Heart right ventricle (tissue), 16 donors: Measurements from ENCODE around the gene COG4. TPM values are rescaled to one million over a fixed set of nuclear protein-coding genes. Genes with fewer than 3 reads are reported as not detected.
"Not testable (repeated sequence)": the region's sequence is repeated elsewhere in the genome, so short reads cannot be mapped to it uniquely, and the experiment has no call there.

Experiments used
- ATAC-seq, 8 donors: fragments of 200-7000 bp; cut with Tn5 transposase; one replicate each; pipeline ENCODE4 v1.9.1; 2020; ENCODE audit warnings: mild to moderate bottlenecking in 8 of 8, moderate library complexity in 8 of 8, moderate number of reproducible peaks in 1 of 8
- DNase-seq, 2 donors: peaks; one replicate each; pipeline ENCODE4 v3.0.0-alpha.2; 2020
- H3K27ac ChIP-seq, 10 donors: fragments of 200-600 bp; sonication (generic) in 2 of 10; one replicate each; pipeline versions ENCODE4 v1.5.0 to v1.8.0; 2020 to 2022; ENCODE audit warnings: mild to moderate bottlenecking in 3 of 10
- H3K27me3 ChIP-seq, 7 donors: fragments of 200-600 bp; one replicate each; pipeline ENCODE4 v1.8.0; 2021 to 2022; ENCODE audit warnings: mild to moderate bottlenecking in 2 of 7
- H3K36me3 ChIP-seq, 9 donors: fragments of 200-600 bp; sonication (generic) in 1 of 9; one replicate each; pipeline versions ENCODE4 v1.5.0 to v1.8.0; 2020 to 2022; ENCODE audit warnings: mild to moderate bottlenecking in 2 of 9
- H3K4me1 ChIP-seq, 9 donors: fragments of 200-600 bp; sonication (generic) in 1 of 9; one replicate each; pipeline versions ENCODE4 v1.5.0 to v1.8.0; 2020 to 2022; ENCODE audit warnings: mild to moderate bottlenecking in 4 of 9
- H3K4me3 ChIP-seq, 10 donors: fragments of 200-600 bp; sonication (generic) in 2 of 10; one replicate each; pipeline versions ENCODE4 v1.5.0 to v1.8.0; 2020 to 2022; ENCODE audit warnings: mild to moderate bottlenecking in 7 of 10, moderate library complexity in 2 of 10
- H3K9me3 ChIP-seq, 11 donors: fragments of 200-600 bp in 10 of 11; sonication (generic) in 2 of 11; one replicate each; pipeline versions ENCODE4 v1.5.0 to v1.8.0; 2013 to 2022; ENCODE audit warnings: mild to moderate bottlenecking in 2 of 11, control low read depth in 1 of 11, moderate library complexity in 1 of 11
- WGBS, 2 donors: extraction: QIAGEN DNeasy Blood & Tissue Kit; methylation state at CpG; one replicate each; pipeline ENCODE4 v1.1.7; 2013; ENCODE audit warnings: inconsistent platforms in 1 of 2; 5-methylcytosine and 5-hydroxymethylcytosine counted together
- intact Hi-C, 10 donors: fragments of 100-400 bp; cut with DNase I; formaldehyde crosslinking; loops; one replicate each; pipeline versions ENCODE4 v1.11.1 to v1.14.2; 2022
- polyA plus RNA-seq, 2 donors: library from polyadenylated mRNA; stranded (reverse); fragments of 200-250 nt; gene quantifications; one replicate each; pipeline ENCODE4 v1.2.3, GENCODE V29; 2013
- total RNA-seq, 10 donors: library from RNA; stranded (reverse); fragmentation: NEBNext Ultra II Directional in 3 of 10; extraction: Animal tissue kit (Norgen Biotek cat#: 25700) in 3 of 10; gene quantifications; one replicate each; pipeline versions ENCODE4 v1.2.1 to v1.2.4, GENCODE V29; 2021 to 2023
- TF ChIP-seq, protein P1 (sequence below), 9 donors: fragments of 200-600 bp; sonication (generic) in 2 of 9; IDR thresholded peaks; one replicate each; pipeline versions ENCODE4 v1.5.0 to v1.8.0; 2021 to 2022; ENCODE audit warnings: antibody characterized with exemption in 9 of 9, mild to moderate bottlenecking in 5 of 9, moderate library complexity in 1 of 9
- donor health status: Arrhythmogenic right ventricular cardiomyopathy.
- donor health status: ischemic (EF 13 %, LVEDD 7.1; RV severe dilation, severe dysfunction).
- donor health status: healthy with polysubstance abuse.
- donor health status: DM: no; HTN: yes; CAD: no.
- donor health status: DM: no; HTN: no; CAD: no.
- donor health status: ischemic (EF 25% LVEDD 6.9; RV normal size, moderate dysfunction).
- donor health status: ischemic (EF 25% LVEDD 5.7; RV mildly dilated, moderate dysfunction).
- donor health status: healthy.
- donor health status: DM: yes; HTN: yes; CAD: no.
- donor health status: Ischemic cardiomyopathy.
- donor health status: ischemic (EF 35%, LVEDD 5.7; RV mildly dilated, moderate dysfunction).
- donor health status: nonischemic (EF 11% LVEDD 7.7; RV severe dilation, severe dysfunction).
- donor health status: DM: yes; HTN: yes; CAD: no.
- donor health status: PGD.
- donor health status: ischemic (EF 29% LVEDD 5.4; RV normal size, mild dysfunction).
- donor health status: nonischemic (EF 23%, LVEDD 6.1; RV moderate dilation, normal function).

COG4 gene
- total and polyA plus RNA-seq, 12 donors = 29.3 to 56.8 (median 40.5) TPM

DNA sequence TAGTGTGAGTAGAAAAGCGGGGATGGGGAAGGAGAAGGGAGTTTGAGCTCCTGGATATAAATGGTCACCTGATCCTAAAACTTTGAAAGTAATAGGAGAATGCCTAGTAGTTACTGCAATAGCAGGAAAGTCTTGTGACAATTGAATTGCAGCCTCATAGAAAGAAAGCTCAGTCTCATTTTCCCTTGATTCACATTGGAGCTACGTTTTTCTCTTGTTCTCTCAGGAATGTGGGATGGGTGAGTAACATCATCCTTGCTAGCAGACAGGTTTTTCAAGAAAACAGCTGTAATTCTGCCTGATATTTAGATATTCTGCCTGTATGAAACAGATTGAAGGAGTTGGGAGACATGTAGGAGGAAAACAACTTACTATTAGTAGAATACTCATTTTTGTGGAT is 25.6 kb upstream of the COG4 start:
- DNase-seq (no peak), ATAC-seq (no peak)
- intact Hi-C loops = no loop called here
- peaks cover 0 to 100% (median 62%) of the 10 kb centered on the region in 9 donors for H3K36me3 ChIP-seq
- H3K4me3 ChIP-seq = no peak overlapping the region
- 80 to 81% methylated on average over 2 of the region's 2 CpGs for WGBS, 2 donors
- no peak overlapping the region for H3K27ac ChIP-seq
- H3K4me1 ChIP-seq = peaks cover 0 to 30% (median 6%) of the 10 kb centered on the region in 9 donors
- TF ChIP-seq, protein P1, sequence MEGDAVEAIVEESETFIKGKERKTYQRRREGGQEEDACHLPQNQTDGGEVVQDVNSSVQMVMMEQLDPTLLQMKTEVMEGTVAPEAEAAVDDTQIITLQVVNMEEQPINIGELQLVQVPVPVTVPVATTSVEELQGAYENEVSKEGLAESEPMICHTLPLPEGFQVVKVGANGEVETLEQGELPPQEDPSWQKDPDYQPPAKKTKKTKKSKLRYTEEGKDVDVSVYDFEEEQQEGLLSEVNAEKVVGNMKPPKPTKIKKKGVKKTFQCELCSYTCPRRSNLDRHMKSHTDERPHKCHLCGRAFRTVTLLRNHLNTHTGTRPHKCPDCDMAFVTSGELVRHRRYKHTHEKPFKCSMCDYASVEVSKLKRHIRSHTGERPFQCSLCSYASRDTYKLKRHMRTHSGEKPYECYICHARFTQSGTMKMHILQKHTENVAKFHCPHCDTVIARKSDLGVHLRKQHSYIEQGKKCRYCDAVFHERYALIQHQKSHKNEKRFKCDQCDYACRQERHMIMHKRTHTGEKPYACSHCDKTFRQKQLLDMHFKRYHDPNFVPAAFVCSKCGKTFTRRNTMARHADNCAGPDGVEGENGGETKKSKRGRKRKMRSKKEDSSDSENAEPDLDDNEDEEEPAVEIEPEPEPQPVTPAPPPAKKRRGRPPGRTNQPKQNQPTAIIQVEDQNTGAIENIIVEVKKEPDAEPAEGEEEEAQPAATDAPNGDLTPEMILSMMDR (IDR thresholded peaks at IDR 0.05) = no peak
- H3K27me3 ChIP-seq = no peaks in the 10 kb centered on the region
- no peaks in the 10 kb centered on the region for H3K9me3 ChIP-seq

DNA sequence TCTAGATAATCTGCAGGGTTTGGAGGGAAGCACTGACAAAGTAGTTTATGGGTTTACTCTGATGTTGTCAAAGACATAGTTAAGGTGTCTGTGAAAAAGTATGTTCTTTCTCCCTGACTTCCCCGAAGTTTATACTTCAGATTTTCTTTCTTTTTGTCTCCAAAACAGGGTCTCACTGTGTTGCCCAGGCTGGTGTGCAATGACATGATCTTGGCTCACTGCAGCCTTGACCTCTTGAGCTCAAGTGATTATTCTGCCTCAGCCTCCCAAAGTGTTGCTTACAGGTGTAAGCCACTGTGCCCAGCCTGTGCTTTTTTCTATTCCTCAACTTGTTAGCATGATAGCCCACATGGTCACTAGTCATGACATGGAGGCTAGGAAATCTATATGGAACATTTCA is 21.2 kb upstream of the COG4 start:
- DNase-seq (no peak), ATAC-seq (no peak)
- TF ChIP-seq, protein P1 (IDR thresholded peaks at IDR 0.05) = no peak
- H3K27me3 ChIP-seq = no peaks in the 10 kb centered on the region
- H3K4me1 ChIP-seq = peaks cover 0 to 19% (median 0%) of the 10 kb centered on the region in 9 donors
- intact Hi-C loops = no loop called here
- H3K4me3 ChIP-seq = no peak overlapping the region
- peaks cover 0 to 100% (median 77%) of the 10 kb centered on the region in 9 donors for H3K36me3 ChIP-seq
- H3K27ac ChIP-seq = no peak overlapping the region
- no peaks in the 10 kb centered on the region for H3K9me3 ChIP-seq
- 89 to 91% methylated on average over 1 of the region's 1 CpG for WGBS, 2 donors

DNA sequence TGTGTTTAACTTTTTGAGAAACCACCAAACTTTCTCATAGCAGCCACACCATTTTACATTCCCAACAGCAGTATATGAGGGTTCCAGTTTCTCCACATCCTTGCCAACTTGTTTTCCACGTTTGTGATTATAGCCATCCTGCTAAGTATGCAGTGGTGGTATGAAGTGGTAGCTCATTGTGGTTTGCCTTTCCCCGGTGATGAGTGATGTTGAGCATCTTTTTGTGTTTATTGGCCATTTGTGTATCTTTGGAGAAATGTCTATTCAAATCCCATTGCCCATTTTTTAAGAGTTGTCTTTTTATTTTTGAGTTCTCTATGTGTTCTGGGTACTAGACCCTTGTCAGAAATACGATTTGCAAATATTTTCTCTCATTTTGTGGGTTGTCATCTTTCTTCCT is 17.6 kb upstream of the COG4 start:
- WGBS, 2 donors = 49 to 50% methylated on average over 3 of the region's 3 CpGs
- DNase-seq (no peak), ATAC-seq (no peak)
- H3K4me3 ChIP-seq = no peak overlapping the region
- intact Hi-C loops = no loop called here
- peaks cover 0 to 19% (median 0%) of the 10 kb centered on the region in 9 donors for H3K4me1 ChIP-seq
- peaks cover 3 to 100% (median 92%) of the 10 kb centered on the region in 9 donors for H3K36me3 ChIP-seq
- no peaks in the 10 kb centered on the region for H3K9me3 ChIP-seq
- TF ChIP-seq, protein P1 (IDR thresholded peaks at IDR 0.05) = no peak
- no peaks in the 10 kb centered on the region for H3K27me3 ChIP-seq
- peak overlapping the region in 2 of 10 donors; percentile 29 to 48 for H3K27ac ChIP-seq

DNA sequence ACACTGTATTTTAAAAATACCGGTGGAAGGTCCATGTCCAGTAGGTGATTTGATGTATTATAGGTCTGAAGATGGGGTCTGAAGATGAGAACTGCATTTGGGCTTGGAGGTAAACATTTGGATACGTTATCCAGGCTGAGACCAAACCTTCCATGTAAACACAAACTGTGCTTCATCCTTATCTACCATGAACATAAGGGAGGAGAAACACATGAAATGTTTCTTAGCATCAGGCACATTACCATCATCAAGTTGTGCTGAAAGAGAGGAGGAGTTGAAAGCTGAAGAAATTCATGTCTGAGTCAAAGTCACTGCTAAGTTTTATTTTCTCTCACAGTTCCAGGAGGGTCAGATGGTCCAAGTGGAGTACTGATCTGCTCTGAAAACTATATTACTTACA is 11.6 kb upstream of the COG4 start:
- H3K27ac ChIP-seq = no peak overlapping the region
- no peaks in the 10 kb centered on the region for H3K9me3 ChIP-seq
- peaks cover 0 to 4% (median 0%) of the 10 kb centered on the region in 9 donors for H3K4me1 ChIP-seq
- WGBS, 2 donors = 79 to 85% methylated on average over 2 of the region's 2 CpGs
- no peak overlapping the region for H3K4me3 ChIP-seq
- no peaks in the 10 kb centered on the region for H3K27me3 ChIP-seq
- intact Hi-C loops = loop anchor here in 5 of 10 donors (5.0 to 10.0 kb wide), 4 partner anchors 37 to 240 kb away; partner anchors contain the start of gene IL34 (in 1 of the 5)
- ATAC-seq (no peak), DNase-seq (no peak)
- peaks cover 0 to 100% (median 83%) of the 10 kb centered on the region in 9 donors for H3K36me3 ChIP-seq
- TF ChIP-seq, protein P1 (IDR thresholded peaks at IDR 0.05) = no peak

DNA sequence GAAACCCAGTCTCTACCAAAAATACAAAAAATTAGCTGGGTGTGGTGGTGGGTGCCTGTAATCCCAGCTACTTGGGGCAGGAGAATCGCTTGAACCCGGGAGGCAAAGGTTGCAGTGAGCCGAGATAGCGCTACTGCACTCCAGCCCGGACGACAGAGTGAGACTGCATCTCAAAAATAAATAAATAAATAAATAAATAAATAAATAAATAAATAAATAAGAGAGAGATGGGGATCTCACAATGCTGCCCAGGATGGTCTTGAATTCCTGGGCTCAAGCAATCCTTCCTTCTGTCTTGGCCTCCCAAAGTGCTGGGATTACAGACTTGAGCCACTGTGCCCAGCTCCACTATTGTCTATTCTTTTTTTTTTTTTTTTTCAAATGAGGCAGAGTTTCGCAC is 6.6 kb upstream of the COG4 start:
- H3K4me1 ChIP-seq = peaks cover 0 to 51% (median 40%) of the 10 kb centered on the region in 9 donors
- intact Hi-C loops = loop anchor here (1.0 to 10.0 kb wide), 9 partner anchors 115 to 245 kb away; partner anchors contain the start of gene IL34 (in 1 of the 10)
- H3K4me3 ChIP-seq, H3K27ac ChIP-seq, H3K9me3 ChIP-seq, DNase-seq, ATAC-seq, H3K27me3 ChIP-seq: not testable (repeated sequence)
- H3K36me3 ChIP-seq = peaks cover 0 to 94% (median 59%) of the 10 kb centered on the region in 9 donors
- WGBS, 2 donors = 90 to 94% methylated on average over 5 to 7 of the region's 7 CpGs
